ENCODE results near the gene TPK1. TPM values are rescaled to one million over a fixed set of nuclear protein-coding genes. Genes with fewer than 3 reads are reported as not detected.

Gene TPK1
- total RNA-seq, 2 experiments from 2014 or later, result 15.5 to 15.8 TPM

- H3K27ac Mint-ChIP-seq, result no peak overlapping the region
- DNase-seq (no peak), ATAC-seq (no peak)
- H3K27me3 Mint-ChIP-seq, result no peaks in the 10 kb centered on the region
- POLR2A ChIA-PET, result interaction anchor here (2.2 kb wide), 1 partner anchor 8 kb away, joined by 15 read pairs; the partner anchor contains the start of gene TPK1
- H3K9me3 Mint-ChIP-seq, result peaks cover 4% of the 10 kb centered on the region
- peaks cover 63% of the 10 kb centered on the region for H3K4me1 Mint-ChIP-seq (ENCODE audit: low read depth)
- no peak for TF ChIP-seq CTCF (IDR thresholded peaks at IDR 0.05)
- peaks cover 10% of the 10 kb centered on the region for H3K36me3 Mint-ChIP-seq (ENCODE audit: low read depth)
- CTCF ChIA-PET, result no interaction called here
- no peak overlapping the region for H3K4me3 Mint-ChIP-seq
- intact Hi-C loops (cut with micrococcal nuclease), result no loop called here
These were observed 8.2 kb downstream of the TPK1 start for GRCh38 chr7:144827621-144828020.

- Mint-ChIP-seq H3K27me3 (no peaks in the 10 kb centered on the region), H3K36me3 (ENCODE audit: low read depth) (peaks cover 9% of the 10 kb centered on the region), H3K9me3 (peaks cover 4% of the 10 kb centered on the region), H3K4me3 (no peak overlapping the region), H3K27ac (peak overlapping the region; percentile 42), H3K4me1 (ENCODE audit: low read depth) (peaks cover 73% of the 10 kb centered on the region)
- no peak for DNase-seq
- CTCF ChIA-PET, result no interaction called here
- intact Hi-C loops (cut with micrococcal nuclease), result no loop called here
- no peak for TF ChIP-seq CTCF (IDR thresholded peaks at IDR 0.05)
- ATAC-seq, result no peak
- POLR2A ChIA-PET, result interaction anchor here (0.6 to 2.2 kb wide), 4 partner anchors 9 to 311 kb away, joined by 3 to 15 read pairs (median 3); partner anchors contain the start of gene TPK1
These were observed 9.6 kb downstream of the TPK1 start for GRCh38 chr7:144826208-144826607.

- no peak for TF ChIP-seq CTCF (IDR thresholded peaks at IDR 0.05)
- Mint-ChIP-seq H3K27me3 (no peaks in the 10 kb centered on the region), H3K9me3 (no peaks in the 10 kb centered on the region), H3K27ac (no peak overlapping the region), H3K4me3 (no peak overlapping the region), H3K4me1 (ENCODE audit: low read depth) (peaks cover 77% of the 10 kb centered on the region), H3K36me3 (ENCODE audit: low read depth) (peaks cover 2% of the 10 kb centered on the region)
- CTCF ChIA-PET, result interaction anchor here (0.7 kb wide), 1 partner anchor 10 kb away, joined by 3 read pairs; no protein-coding TSS in a partner anchor
- ATAC-seq (no peak), DNase-seq (no peak)
- intact Hi-C loops (cut with micrococcal nuclease), result no loop called here
- POLR2A ChIA-PET, result interaction anchor here (5.1 kb wide), 1 partner anchor 10 kb away, joined by 71 read pairs; the partner anchor contains the start of gene TPK1
These were observed 11.5 kb downstream of the TPK1 start for GRCh38 chr7:144824360-144824759.

GRCh38 chr7:144822223-144822622, 13.6 kb downstream of the TPK1 start:
- H3K27me3 Mint-ChIP-seq, result no peaks in the 10 kb centered on the region
- ATAC-seq, result no peak
- no peak for DNase-seq
- H3K9me3 Mint-ChIP-seq, result peaks cover 4% of the 10 kb centered on the region
- H3K36me3 Mint-ChIP-seq (ENCODE audit: low read depth), result peaks cover 18% of the 10 kb centered on the region
- peak overlapping the region; percentile 86 for H3K27ac Mint-ChIP-seq
- peaks cover 86% of the 10 kb centered on the region for H3K4me1 Mint-ChIP-seq (ENCODE audit: low read depth)
- intact Hi-C loops (cut with micrococcal nuclease), result no loop called here
- ChIA-PET POLR2A (interaction anchor here (1.0 to 5.1 kb wide), 4 partner anchors 10 to 15 kb away, joined by 3 to 71 read pairs (median 4); partner anchors contain the start of gene TPK1), CTCF (interaction anchor here (1.1 to 3.3 kb wide), 2 partner anchors 13 to 33 kb away, joined by 3 to 20 read pairs; partner anchors contain the start of gene TPK1)
- H3K4me3 Mint-ChIP-seq, result no peak overlapping the region
- TF ChIP-seq CTCF (IDR thresholded peaks at IDR 0.05), result no peak

GRCh38 chr7:144821067-144821466, 14.8 kb downstream of the TPK1 start:
- peak; percentile 48 for DNase-seq
- POLR2A ChIA-PET, result interaction anchor here (1.0 to 5.1 kb wide), 3 partner anchors 9 to 17 kb away, joined by 3 to 71 read pairs (median 4); partner anchors contain the start of gene TPK1
- no peak for TF ChIP-seq CTCF (IDR thresholded peaks at IDR 0.05)
- H3K27ac Mint-ChIP-seq, result peak overlapping the region; percentile 86
- ATAC-seq, result peak; percentile 80
- CTCF ChIA-PET, result interaction anchor here (3.3 kb wide), 1 partner anchor 14 kb away, joined by 20 read pairs; the partner anchor contains the start of gene TPK1
- intact Hi-C loops (cut with micrococcal nuclease), result no loop called here
- H3K9me3 Mint-ChIP-seq, result peaks cover 4% of the 10 kb centered on the region
- no peaks in the 10 kb centered on the region for H3K27me3 Mint-ChIP-seq
- H3K4me3 Mint-ChIP-seq, result peak overlapping the region; percentile 9
- peaks cover 80% of the 10 kb centered on the region for H3K4me1 Mint-ChIP-seq (ENCODE audit: low read depth)
- peaks cover 25% of the 10 kb centered on the region for H3K36me3 Mint-ChIP-seq (ENCODE audit: low read depth)
